Neural progenitor cell (in vitro differentiated cells): ENCODE results near the gene ZNF211. TPM values are rescaled to one million over a fixed set of nuclear protein-coding genes. Genes with fewer than 3 reads are reported as not detected.

Source experiments
- DNase-seq: peaks from one replicate; pipeline ENCODE4 v3.0.0-alpha.2; 2016; ENCODE audit warnings: low spot score
- H2AFZ ChIP-seq: fragments of 200-600 bp; sonication (generic); replicated peaks from 2 replicates; pipeline ENCODE4 v1.6.1; 2016; ENCODE audit warnings: antibody characterized with exemption
- H3F3A ChIP-seq: fragments of 200-600 bp; sonication (generic); 2 replicates; pipeline ENCODE4 v1.6.1; 2016; ENCODE audit warnings: antibody characterized with exemption, low read depth
- H3K27ac ChIP-seq: fragments of 200-600 bp; sonication (generic); 2 replicates; pipeline ENCODE4 v1.5.1; 2016; ENCODE audit warnings: mild to moderate bottlenecking
- H3K27me3 ChIP-seq: fragments of 200-600 bp; sonication (generic); 2 replicates; pipeline ENCODE4 v1.6.1; 2016; ENCODE audit warnings: mild to moderate bottlenecking, moderate library complexity
- H3K36me3 ChIP-seq: fragments of 200-600 bp; sonication (generic); 2 replicates; pipeline ENCODE4 v1.5.1; 2016
- H3K4me1 ChIP-seq: fragments of 200-600 bp; sonication (generic); 2 replicates; pipeline ENCODE4 v1.6.1; 2016; ENCODE audit warnings: mixed run types
- H3K4me2 ChIP-seq: fragments of 200-600 bp; sonication (generic); 2 replicates; pipeline ENCODE4 v1.6.1; 2016
- H3K4me3 ChIP-seq: fragments of 200-600 bp; sonication (generic); 2 replicates; pipeline ENCODE4 v1.5.1; 2016
- H3K79me2 ChIP-seq: fragments of 200-600 bp; sonication (generic); 2 replicates; pipeline ENCODE4 v1.6.1; 2016; ENCODE audit warnings: low read depth
- H3K9ac ChIP-seq: fragments of 200-600 bp; sonication (generic); 2 replicates; pipeline ENCODE4 v1.6.1; 2016
- H3K9me3 ChIP-seq: fragments of 200-600 bp; sonication (generic); 2 replicates; pipeline ENCODE4 v1.5.1; 2016; ENCODE audit warnings: low read depth
- H4K20me1 ChIP-seq: fragments of 200-600 bp; sonication (generic); 2 replicates; pipeline ENCODE4 v1.6.1; 2016; ENCODE audit warnings: low read depth
- H3K27ac Mint-ChIP-seq: 3 replicates; pipeline ENCODE4 v1.8.0; 2021; ENCODE audit warnings: mixed read lengths
- H3K27me3 Mint-ChIP-seq: 2 replicates; pipeline ENCODE4 v1.8.0; 2022; ENCODE audit warnings: low read depth, mild to moderate bottlenecking, inconsistent platforms, moderate library complexity, mixed read lengths; ENCODE audit not compliant: insufficient read depth
- H3K36me3 Mint-ChIP-seq: 3 replicates; pipeline ENCODE4 v1.8.0; 2021; ENCODE audit warnings: mixed read lengths
- H3K4me1 Mint-ChIP-seq: 3 replicates; pipeline ENCODE4 v1.8.0; 2021; ENCODE audit warnings: mixed read lengths
- H3K4me3 Mint-ChIP-seq: 3 replicates; pipeline ENCODE4 v1.8.0; 2021; ENCODE audit warnings: mild to moderate bottlenecking, moderate library complexity, mixed read lengths
- H3K9me3 Mint-ChIP-seq: 3 replicates; pipeline ENCODE4 v1.8.0; 2020; ENCODE audit warnings: mixed read lengths
- EZH2 ChIP-seq: fragments of 200-600 bp; sonication (generic); IDR thresholded peaks from 2 replicates; pipeline ENCODE4 v1.6.1; 2017; ENCODE audit warnings: antibody characterized with exemption, mild to moderate bottlenecking, moderate library complexity
- EZH2phosphoT487 ChIP-seq: fragments of 200-600 bp; sonication (generic); IDR thresholded peaks from 2 replicates; pipeline ENCODE4 v1.6.1; 2017; ENCODE audit warnings: antibody characterized with exemption
- total RNA-seq: library from RNA; depleted of rRNA; stranded (reverse); fragments of >200 nt; gene quantifications from 2 replicates; pipeline ENCODE4 v1.2.3, GENCODE V29; 2015; ENCODE audit warnings: low replicate concordance
- TF ChIP-seq, protein P1 (sequence below): fragments of 200-600 bp; sonication (generic); IDR thresholded peaks from 2 replicates; pipeline ENCODE4 v1.5.1; 2017; ENCODE audit warnings: antibody characterized with exemption, mild to moderate bottlenecking

The ZNF211 gene
- total RNA-seq, 1 donor from 2014 or later = 42.1 TPM

- TF ChIP-seq, protein P1, sequence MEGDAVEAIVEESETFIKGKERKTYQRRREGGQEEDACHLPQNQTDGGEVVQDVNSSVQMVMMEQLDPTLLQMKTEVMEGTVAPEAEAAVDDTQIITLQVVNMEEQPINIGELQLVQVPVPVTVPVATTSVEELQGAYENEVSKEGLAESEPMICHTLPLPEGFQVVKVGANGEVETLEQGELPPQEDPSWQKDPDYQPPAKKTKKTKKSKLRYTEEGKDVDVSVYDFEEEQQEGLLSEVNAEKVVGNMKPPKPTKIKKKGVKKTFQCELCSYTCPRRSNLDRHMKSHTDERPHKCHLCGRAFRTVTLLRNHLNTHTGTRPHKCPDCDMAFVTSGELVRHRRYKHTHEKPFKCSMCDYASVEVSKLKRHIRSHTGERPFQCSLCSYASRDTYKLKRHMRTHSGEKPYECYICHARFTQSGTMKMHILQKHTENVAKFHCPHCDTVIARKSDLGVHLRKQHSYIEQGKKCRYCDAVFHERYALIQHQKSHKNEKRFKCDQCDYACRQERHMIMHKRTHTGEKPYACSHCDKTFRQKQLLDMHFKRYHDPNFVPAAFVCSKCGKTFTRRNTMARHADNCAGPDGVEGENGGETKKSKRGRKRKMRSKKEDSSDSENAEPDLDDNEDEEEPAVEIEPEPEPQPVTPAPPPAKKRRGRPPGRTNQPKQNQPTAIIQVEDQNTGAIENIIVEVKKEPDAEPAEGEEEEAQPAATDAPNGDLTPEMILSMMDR = no peak
- Histone ChIP-seq H3K4me2 (peak overlapping the region; percentile 87), H3K9me3 (no peaks in the 10 kb centered on the region), H2AFZ (peak overlapping the region; percentile 100), H3K27ac (no peak overlapping the region), H3K27me3 (no peaks in the 10 kb centered on the region), H4K20me1 (no peaks in the 10 kb centered on the region), H3K36me3 (no peaks in the 10 kb centered on the region), H3K4me1 (peaks cover 8% of the 10 kb centered on the region), H3K9ac (no peak overlapping the region), H3K4me3 (peak overlapping the region; percentile 88), H3F3A (no peaks in the 10 kb centered on the region), H3K79me2 (peaks cover 16% of the 10 kb centered on the region)
- Mint-ChIP-seq H3K27me3 (peaks cover 2% of the 10 kb centered on the region), H3K4me1 (peaks cover 7% of the 10 kb centered on the region), H3K9me3 (peaks cover 57% of the 10 kb centered on the region), H3K36me3 (peaks cover 25% of the 10 kb centered on the region), H3K27ac (no peak overlapping the region), H3K4me3 (peak overlapping the region; percentile 89)
- DNase-seq = no peak
These were observed 33.6 kb upstream of the ZNF211 start for GRCh38 chr19:57599377-57599760.

GRCh38 chr19:57599761-57600383 lies 33.1 kb upstream of the ZNF211 start, which contains the start of gene ZNF530:
Gene ZNF530 (plus strand): TSS chr19:57599885. CDS start chr19:57604346, 4,461 bp downstream.
- Histone ChIP-seq H4K20me1 (no peaks in the 10 kb centered on the region), H3K27ac (no peak within 1 kb of the TSS), H3K4me3 (peak within 1 kb of the TSS; percentile 88), H3K36me3 (no peaks in the 10 kb centered on the region), H3K9me3 (no peaks in the 10 kb centered on the region), H3K9ac (peak within 1 kb of the TSS; percentile 59), H3F3A (no peaks in the 10 kb centered on the region), H2AFZ (peak within 1 kb of the TSS; percentile 100), H3K27me3 (no peaks in the 10 kb centered on the region), H3K79me2 (peaks cover 16% of the 10 kb centered on the region), H3K4me2 (peak within 1 kb of the TSS; percentile 87), H3K4me1 (peaks cover 8% of the 10 kb centered on the region)
- no peak for TF ChIP-seq EZH2phosphoT487
- no peak for TF ChIP-seq EZH2
- TF ChIP-seq, protein P1 = no peak
- peak within 1 kb of the TSS; percentile 89 for H3K4me3 Mint-ChIP-seq
- no peak within 1 kb of the TSS for H3K27ac Mint-ChIP-seq
- peaks cover 7% of the 10 kb centered on the region for H3K4me1 Mint-ChIP-seq
- peaks cover 57% of the 10 kb centered on the region for H3K9me3 Mint-ChIP-seq
- peaks cover 2% of the 10 kb centered on the region for H3K27me3 Mint-ChIP-seq
- peak; percentile 95 for DNase-seq
- H3K36me3 Mint-ChIP-seq = peaks cover 27% of the 10 kb centered on the region

GRCh38 chr19:57606931-57607330 lies 26.0 kb upstream of the ZNF211 start:
- Histone ChIP-seq H3K9ac (no peak overlapping the region), H3K4me1 (no peaks in the 10 kb centered on the region), H3K36me3 (no peaks in the 10 kb centered on the region), H3K27me3 (no peaks in the 10 kb centered on the region), H3K4me2 (no peak overlapping the region), H3K9me3 (no peaks in the 10 kb centered on the region), H3K79me2 (no peaks in the 10 kb centered on the region), H3K4me3 (no peak overlapping the region), H4K20me1 (no peaks in the 10 kb centered on the region), H3K27ac (no peak overlapping the region), H3F3A (no peaks in the 10 kb centered on the region), H2AFZ (no peak overlapping the region)
- no peak for DNase-seq
- Mint-ChIP-seq H3K9me3 (peaks cover 54% of the 10 kb centered on the region), H3K36me3 (peaks cover 55% of the 10 kb centered on the region), H3K27ac (no peak overlapping the region), H3K4me1 (no peaks in the 10 kb centered on the region), H3K27me3 (peaks cover 2% of the 10 kb centered on the region), H3K4me3 (no peak overlapping the region)
- TF ChIP-seq EZH2 (no peak), EZH2phosphoT487 (no peak)
- TF ChIP-seq, protein P1 = no peak
